ENCODE data around the gene POU2F1. TPM values are rescaled to one million over a fixed set of nuclear protein-coding genes. Genes with fewer than 3 reads are reported as not detected.

Gene POU2F1
- total RNA-seq, 1 experiment from 2014 or later = 11.6 TPM

DNA sequence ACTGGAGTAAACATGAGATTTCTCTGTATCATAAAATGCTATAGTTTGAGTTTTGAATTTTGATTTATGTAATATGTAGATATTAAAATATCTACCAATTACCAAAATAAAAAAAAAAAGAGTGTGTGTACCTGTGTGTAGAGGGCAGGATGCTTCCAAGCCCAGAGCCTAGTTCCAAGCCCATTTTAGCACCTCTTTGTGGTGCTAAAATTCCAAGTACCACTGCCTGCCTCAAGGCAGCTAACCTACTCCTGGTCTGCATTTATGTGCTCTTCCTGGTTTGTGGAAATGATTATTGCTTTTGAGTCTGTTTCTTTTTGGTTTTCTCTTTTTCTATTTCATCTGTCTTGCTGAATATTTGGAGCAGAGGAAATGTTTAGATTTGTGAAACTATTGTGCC, 8.7 kb upstream of the POU2F1 start:
- CTCF ChIA-PET = interaction anchor here (2.7 to 3.2 kb wide), 2 partner anchors 8 to 145 kb away, joined by 11 to 24 read pairs; partner anchors contain the start of gene POU2F1
- BruUV-seq (replicated peaks) = no TSS peak
- TF ChIP-seq, protein P1, sequence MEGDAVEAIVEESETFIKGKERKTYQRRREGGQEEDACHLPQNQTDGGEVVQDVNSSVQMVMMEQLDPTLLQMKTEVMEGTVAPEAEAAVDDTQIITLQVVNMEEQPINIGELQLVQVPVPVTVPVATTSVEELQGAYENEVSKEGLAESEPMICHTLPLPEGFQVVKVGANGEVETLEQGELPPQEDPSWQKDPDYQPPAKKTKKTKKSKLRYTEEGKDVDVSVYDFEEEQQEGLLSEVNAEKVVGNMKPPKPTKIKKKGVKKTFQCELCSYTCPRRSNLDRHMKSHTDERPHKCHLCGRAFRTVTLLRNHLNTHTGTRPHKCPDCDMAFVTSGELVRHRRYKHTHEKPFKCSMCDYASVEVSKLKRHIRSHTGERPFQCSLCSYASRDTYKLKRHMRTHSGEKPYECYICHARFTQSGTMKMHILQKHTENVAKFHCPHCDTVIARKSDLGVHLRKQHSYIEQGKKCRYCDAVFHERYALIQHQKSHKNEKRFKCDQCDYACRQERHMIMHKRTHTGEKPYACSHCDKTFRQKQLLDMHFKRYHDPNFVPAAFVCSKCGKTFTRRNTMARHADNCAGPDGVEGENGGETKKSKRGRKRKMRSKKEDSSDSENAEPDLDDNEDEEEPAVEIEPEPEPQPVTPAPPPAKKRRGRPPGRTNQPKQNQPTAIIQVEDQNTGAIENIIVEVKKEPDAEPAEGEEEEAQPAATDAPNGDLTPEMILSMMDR (IDR thresholded peaks at IDR 0.05; ENCODE audit: unreplicated experiment) = no peak
- H3K4me3 Mint-ChIP-seq (ENCODE audit: unreplicated experiment) = no peak overlapping the region
- H3K9me3 Mint-ChIP-seq (ENCODE audit: unreplicated experiment) = peaks cover 13% of the 10 kb centered on the region
- DNase-seq (ENCODE audit: unreplicated experiment) = no peak
- no peaks in the 10 kb centered on the region for H3K4me1 Mint-ChIP-seq (ENCODE audit: insufficient read depth, unreplicated experiment)
- intact Hi-C loops (cut with micrococcal nuclease) = no loop called here
- POLR2A ChIA-PET = interaction anchor here (0.6 to 2.9 kb wide), 4 partner anchors 8 to 351 kb away, joined by 3 to 22 read pairs (median 4); partner anchors contain the start of gene POU2F1
- no peaks in the 10 kb centered on the region for H3K36me3 Mint-ChIP-seq (ENCODE audit: insufficient read depth, unreplicated experiment)
- H3K27ac Mint-ChIP-seq (ENCODE audit: low read depth, unreplicated experiment) = no peak overlapping the region
- H3K27me3 Mint-ChIP-seq (ENCODE audit: insufficient read depth, unreplicated experiment) = no peaks in the 10 kb centered on the region

DNA sequence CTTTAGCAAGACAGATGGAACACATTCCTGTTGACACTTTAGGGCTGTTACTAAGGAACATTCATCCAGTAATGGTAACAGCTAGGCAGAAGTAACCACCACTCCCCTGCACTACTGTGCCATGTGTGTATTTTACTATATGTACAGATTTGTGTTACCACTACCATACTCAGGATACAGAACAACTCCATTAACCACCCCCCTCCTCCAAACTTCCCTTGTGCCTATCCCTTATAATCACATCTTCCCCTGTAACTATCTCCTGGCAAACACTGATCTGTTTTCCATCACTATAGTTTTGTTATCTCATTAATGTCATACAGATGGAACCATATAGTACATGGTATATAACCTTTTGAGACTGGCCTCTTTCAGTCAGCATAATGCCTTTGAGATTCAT, 3.9 kb upstream of the POU2F1 start:
- TF ChIP-seq, protein P1 (IDR thresholded peaks at IDR 0.05; ENCODE audit: unreplicated experiment) = no peak
- CTCF ChIA-PET = interaction anchor here (8.3 kb wide), 1 partner anchor 155 kb away, joined by 190 read pairs; no protein-coding TSS in a partner anchor
- Mint-ChIP-seq H3K27me3 (ENCODE audit: insufficient read depth, unreplicated experiment) (no peaks in the 10 kb centered on the region), H3K36me3 (ENCODE audit: insufficient read depth, unreplicated experiment) (peaks cover 7% of the 10 kb centered on the region), H3K4me1 (ENCODE audit: insufficient read depth, unreplicated experiment) (peaks cover 9% of the 10 kb centered on the region), H3K9me3 (ENCODE audit: unreplicated experiment) (no peaks in the 10 kb centered on the region), H3K27ac (ENCODE audit: low read depth, unreplicated experiment) (no peak overlapping the region), H3K4me3 (ENCODE audit: unreplicated experiment) (no peak overlapping the region)
- no TSS peak for BruUV-seq (replicated peaks)
- POLR2A ChIA-PET = no interaction called here
- intact Hi-C loops (cut with micrococcal nuclease) = no loop called here
- no peak for DNase-seq (ENCODE audit: unreplicated experiment)

DNA sequence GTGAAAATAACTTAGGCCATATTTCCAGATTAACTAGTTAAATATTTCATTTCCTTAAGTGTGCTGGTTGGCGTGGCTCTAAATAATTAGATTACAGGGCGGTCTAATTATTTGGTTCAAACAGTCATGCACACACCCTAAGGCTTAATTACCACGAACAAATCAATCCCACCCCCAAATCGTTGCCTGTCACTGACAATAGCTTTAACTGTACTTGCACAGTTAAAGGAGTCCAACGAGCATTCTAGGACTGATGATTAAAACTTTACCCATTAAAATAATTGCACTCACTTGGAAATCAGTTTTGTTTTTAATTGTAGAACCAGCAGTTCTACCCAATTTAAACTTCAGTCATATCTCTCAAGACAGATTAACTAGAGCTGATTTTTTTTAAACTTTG, 1.5 kb upstream of the POU2F1 start:
- ChIA-PET CTCF (interaction anchor here (0.5 to 8.3 kb wide), 42 partner anchors 9 to 449 kb away, joined by 3 to 190 read pairs (median 5); no protein-coding TSS in a partner anchor), POLR2A (interaction anchor here (0.6 to 5.5 kb wide), 33 partner anchors 9 to 465 kb away, joined by 3 to 51 read pairs (median 5); partner anchors contain the start of gene TADA1)
- DNase-seq (ENCODE audit: unreplicated experiment) = no peak
- H3K4me1 Mint-ChIP-seq (ENCODE audit: insufficient read depth, unreplicated experiment) = peaks cover 32% of the 10 kb centered on the region
- TF ChIP-seq, protein P1 (IDR thresholded peaks at IDR 0.05; ENCODE audit: unreplicated experiment) = no peak
- intact Hi-C loops (cut with micrococcal nuclease) = no loop called here
- H3K9me3 Mint-ChIP-seq (ENCODE audit: unreplicated experiment) = no peaks in the 10 kb centered on the region
- peak overlapping the region; percentile 98 for H3K27ac Mint-ChIP-seq (ENCODE audit: low read depth, unreplicated experiment)
- peak overlapping the region; percentile 100 for H3K4me3 Mint-ChIP-seq (ENCODE audit: unreplicated experiment)
- no TSS peak for BruUV-seq (replicated peaks)
- H3K27me3 Mint-ChIP-seq (ENCODE audit: insufficient read depth, unreplicated experiment) = no peaks in the 10 kb centered on the region
- peaks cover 12% of the 10 kb centered on the region for H3K36me3 Mint-ChIP-seq (ENCODE audit: insufficient read depth, unreplicated experiment)

DNA sequence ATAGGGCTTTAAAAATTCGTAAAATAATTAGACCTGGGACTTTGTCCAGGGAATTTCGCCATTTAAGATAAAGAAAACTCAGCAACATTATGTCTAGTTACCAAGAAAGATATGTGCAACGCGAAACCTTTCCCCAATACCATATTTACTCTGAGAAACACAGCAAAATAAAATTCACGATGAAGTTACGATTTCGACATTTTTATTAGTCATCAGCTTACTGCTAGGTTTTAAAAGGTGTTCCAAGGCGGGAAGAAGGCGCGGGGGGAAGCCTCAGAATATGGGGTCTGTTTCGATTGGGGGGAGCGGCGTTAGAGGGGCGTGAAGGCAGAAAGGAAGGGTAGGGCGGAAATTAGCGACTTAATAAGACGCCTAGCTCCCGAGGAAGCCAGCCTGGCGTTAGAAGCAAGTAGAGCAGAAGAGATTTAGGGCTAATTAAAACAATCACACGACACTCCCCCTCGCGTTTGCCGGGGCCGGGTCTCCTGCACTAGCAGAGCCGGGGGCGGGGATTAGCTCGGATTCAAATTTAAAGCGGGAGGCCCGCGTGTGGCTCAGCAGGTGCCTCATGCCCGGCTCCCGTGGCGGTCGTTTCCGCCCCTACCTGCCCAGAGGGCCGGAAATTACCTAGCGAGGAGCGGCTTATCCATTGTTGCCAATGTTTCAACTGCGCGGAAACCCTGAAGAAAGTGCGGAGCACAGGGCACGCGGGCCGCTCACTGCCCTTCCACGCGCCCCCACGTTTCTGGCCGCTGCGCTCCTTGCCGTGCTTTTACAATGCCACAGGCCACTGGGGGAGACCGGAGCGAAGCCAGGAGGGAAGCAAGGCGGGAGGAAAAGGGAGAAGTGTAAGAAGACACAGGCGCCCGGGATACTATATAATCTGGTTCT, 795 bp upstream of the POU2F1 start:
- DNase-seq (ENCODE audit: unreplicated experiment) = peak; percentile 96
- no peaks in the 10 kb centered on the region for H3K9me3 Mint-ChIP-seq (ENCODE audit: unreplicated experiment)
- TF ChIP-seq, protein P1 (IDR thresholded peaks at IDR 0.05; ENCODE audit: unreplicated experiment) = no peak
- intact Hi-C loops (cut with micrococcal nuclease) = loop anchor here (1.0 to 5.0 kb wide), 8 partner anchors 91 to 467 kb away; no protein-coding TSS in a partner anchor
- H3K4me1 Mint-ChIP-seq (ENCODE audit: insufficient read depth, unreplicated experiment) = peaks cover 34% of the 10 kb centered on the region
- H3K27me3 Mint-ChIP-seq (ENCODE audit: insufficient read depth, unreplicated experiment) = no peaks in the 10 kb centered on the region
- BruUV-seq (replicated peaks) = TSS peak; percentile 86
- CTCF ChIA-PET = interaction anchor here (0.5 to 8.3 kb wide), 102 partner anchors 9 to 1493 kb away, joined by 3 to 190 read pairs (median 4); partner anchors contain the start of genes ILDR2 and STYXL2
- peaks cover 12% of the 10 kb centered on the region for H3K36me3 Mint-ChIP-seq (ENCODE audit: insufficient read depth, unreplicated experiment)
- H3K4me3 Mint-ChIP-seq (ENCODE audit: unreplicated experiment) = peak overlapping the region; percentile 100
- POLR2A ChIA-PET = interaction anchor here (0.6 to 5.5 kb wide), 53 partner anchors 9 to 717 kb away, joined by 3 to 51 read pairs (median 4); partner anchors contain the start of genes CREG1, DCAF6 and TADA1
- H3K27ac Mint-ChIP-seq (ENCODE audit: low read depth, unreplicated experiment) = peak overlapping the region; percentile 98
